ENCODE data around the gene EPHB4.

Gene EPHB4

DNA sequence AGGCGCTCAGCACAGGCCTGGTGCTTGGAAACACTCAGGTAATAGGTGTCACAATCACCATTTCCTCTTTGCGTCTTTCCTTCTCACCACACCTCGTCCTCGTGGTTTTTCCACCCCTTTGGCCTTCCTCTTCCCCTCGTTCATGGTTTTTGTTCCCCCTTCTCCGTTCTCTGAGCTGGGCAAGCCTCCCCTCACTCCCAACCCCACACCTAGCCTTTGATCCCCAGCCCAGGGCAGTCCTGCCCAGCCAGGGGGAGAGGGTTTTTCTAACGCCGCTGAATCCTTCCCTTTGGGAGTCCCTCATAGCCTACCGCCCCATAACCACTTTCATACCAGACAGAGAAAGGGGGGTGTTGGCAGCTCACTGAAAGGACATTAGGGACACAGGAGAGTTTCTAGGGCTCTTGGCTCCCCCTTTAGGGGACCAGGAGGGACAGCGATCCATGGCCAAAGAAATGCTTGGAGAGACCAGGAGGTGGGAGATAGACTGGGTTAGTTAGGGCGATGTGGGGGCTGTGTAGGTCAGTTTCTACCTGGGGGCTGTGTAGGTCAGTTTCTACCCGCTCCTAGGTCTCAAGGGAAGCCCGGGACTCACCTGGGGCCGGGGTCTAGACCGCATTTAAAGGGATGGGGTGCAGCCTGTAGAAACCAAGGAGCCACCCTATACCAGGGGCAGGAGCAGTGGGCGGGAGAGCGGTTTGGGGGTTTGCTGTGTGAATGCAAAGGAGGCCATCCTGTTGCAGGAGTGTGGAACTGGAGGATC, 1.4 kb downstream of the EPHB4 start:
- ChIA-PET POLR2A (interaction anchor here (0.6 to 1.5 kb wide), 2 partner anchors 22 kb away, joined by 3 to 6 read pairs; no protein-coding TSS in a partner anchor), CTCF (interaction anchor here (0.6 to 1.4 kb wide), 5 partner anchors 8 to 119 kb away, joined by 3 to 5 read pairs (median 3); no protein-coding TSS in a partner anchor)
- Histone ChIP-seq H3K27ac (ENCODE audit: extremely low read depth, low read depth, low read length) (no peak overlapping the region), H3K9me3 (ENCODE audit: control insufficient read depth, insufficient read depth, low read depth, low read length) (no peaks in the 10 kb centered on the region), H3K4me3 (ENCODE audit: low read depth, low read length) (peak overlapping the region; percentile 82), H3K36me3 (ENCODE audit: control insufficient read depth in 2 of 2, insufficient read depth in 1 of 2, low read length in 2 of 2) (peaks cover 13 to 33% of the 10 kb centered on the region in 2 experiments; a peak in 2 of 3 replicates), H3K4me1 (ENCODE audit: control insufficient read depth, insufficient read depth, low read length) (no peaks in the 10 kb centered on the region)
- TF ChIP-seq ZNF48 (tag by site-specific recombination; IDR thresholded peaks at IDR 0.05) (no peak), EGR2 (tag by site-specific recombination; IDR thresholded peaks at IDR 0.05; ENCODE audit: low read depth) (peak; percentile 26; the same call in 1 of the 2 replicates), ZBTB17 (tag by site-specific recombination; IDR thresholded peaks at IDR 0.05) (0 out of 2 replicates have a peak, but pooled peaks have one; percentile 9), ZNF623 (tag by site-specific recombination; IDR thresholded peaks at IDR 0.05) (no peak; the same call in 1 of the 2 replicates), KLF9 (tag by site-specific recombination; IDR thresholded peaks at IDR 0.05; ENCODE audit: low read depth) (no peak), FEZF1 (tag by site-specific recombination; IDR thresholded peaks at IDR 0.05) (no peak), ZNF211 (tag by site-specific recombination; IDR thresholded peaks at IDR 0.05; ENCODE audit: low read depth) (no peak), SP3 (tag by site-specific recombination; IDR thresholded peaks at IDR 0.05) (no peak), IKZF3 (tag by site-specific recombination; IDR thresholded peaks at IDR 0.05) (no peak), TRIM28 (IDR thresholded peaks at IDR 0.05; ENCODE audit: borderline replicate concordance, low read length) (no peak), ZNF24 (tag by site-specific recombination; IDR thresholded peaks at IDR 0.05) (no peak), TCF7L2 (IDR thresholded peaks at IDR 0.05; ENCODE audit: borderline replicate concordance, low read depth, low read length) (no peak), ZNF214 (tag by site-specific recombination; IDR thresholded peaks at IDR 0.05; ENCODE audit: borderline replicate concordance) (no peak), ZNF792 (tag by site-specific recombination; IDR thresholded peaks at IDR 0.05) (no peak), KLF8 (tag by site-specific recombination; IDR thresholded peaks at IDR 0.05) (no peak), ZSCAN30 (tag by site-specific recombination; IDR thresholded peaks at IDR 0.05) (no peak), ZFP37 (tag by site-specific recombination; IDR thresholded peaks at IDR 0.05) (no peak), ZBTB20 (tag by site-specific recombination; IDR thresholded peaks at IDR 0.05) (no peak), ZNF19 (tag by site-specific recombination; IDR thresholded peaks at IDR 0.05; ENCODE audit: low read depth) (no peak), ZNF23 (tag by site-specific recombination; IDR thresholded peaks at IDR 0.05; ENCODE audit: borderline replicate concordance) (no peak), PRDM1 (tag by site-specific recombination; IDR thresholded peaks at IDR 0.05) (no peak), ZNF223 (tag by site-specific recombination; IDR thresholded peaks at IDR 0.05) (no peak), ZNF416 (tag by site-specific recombination; IDR thresholded peaks at IDR 0.05) (no peak)
- TF ChIP-seq, protein P1, sequence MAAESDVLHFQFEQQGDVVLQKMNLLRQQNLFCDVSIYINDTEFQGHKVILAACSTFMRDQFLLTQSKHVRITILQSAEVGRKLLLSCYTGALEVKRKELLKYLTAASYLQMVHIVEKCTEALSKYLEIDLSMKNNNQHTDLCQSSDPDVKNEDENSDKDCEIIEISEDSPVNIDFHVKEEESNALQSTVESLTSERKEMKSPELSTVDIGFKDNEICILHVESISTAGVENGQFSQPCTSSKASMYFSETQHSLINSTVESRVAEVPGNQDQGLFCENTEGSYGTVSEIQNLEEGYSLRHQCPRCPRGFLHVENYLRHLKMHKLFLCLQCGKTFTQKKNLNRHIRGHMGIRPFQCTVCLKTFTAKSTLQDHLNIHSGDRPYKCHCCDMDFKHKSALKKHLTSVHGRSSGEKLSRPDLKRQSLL (tag by site-specific recombination; IDR thresholded peaks at IDR 0.05), result no peak
- TF ChIP-seq, protein P2, sequence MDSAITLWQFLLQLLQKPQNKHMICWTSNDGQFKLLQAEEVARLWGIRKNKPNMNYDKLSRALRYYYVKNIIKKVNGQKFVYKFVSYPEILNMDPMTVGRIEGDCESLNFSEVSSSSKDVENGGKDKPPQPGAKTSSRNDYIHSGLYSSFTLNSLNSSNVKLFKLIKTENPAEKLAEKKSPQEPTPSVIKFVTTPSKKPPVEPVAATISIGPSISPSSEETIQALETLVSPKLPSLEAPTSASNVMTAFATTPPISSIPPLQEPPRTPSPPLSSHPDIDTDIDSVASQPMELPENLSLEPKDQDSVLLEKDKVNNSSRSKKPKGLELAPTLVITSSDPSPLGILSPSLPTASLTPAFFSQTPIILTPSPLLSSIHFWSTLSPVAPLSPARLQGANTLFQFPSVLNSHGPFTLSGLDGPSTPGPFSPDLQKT (IDR thresholded peaks at IDR 0.05; ENCODE audit: borderline replicate concordance, low read depth, low read length), result no peak
- TF ChIP-seq, protein P3, sequence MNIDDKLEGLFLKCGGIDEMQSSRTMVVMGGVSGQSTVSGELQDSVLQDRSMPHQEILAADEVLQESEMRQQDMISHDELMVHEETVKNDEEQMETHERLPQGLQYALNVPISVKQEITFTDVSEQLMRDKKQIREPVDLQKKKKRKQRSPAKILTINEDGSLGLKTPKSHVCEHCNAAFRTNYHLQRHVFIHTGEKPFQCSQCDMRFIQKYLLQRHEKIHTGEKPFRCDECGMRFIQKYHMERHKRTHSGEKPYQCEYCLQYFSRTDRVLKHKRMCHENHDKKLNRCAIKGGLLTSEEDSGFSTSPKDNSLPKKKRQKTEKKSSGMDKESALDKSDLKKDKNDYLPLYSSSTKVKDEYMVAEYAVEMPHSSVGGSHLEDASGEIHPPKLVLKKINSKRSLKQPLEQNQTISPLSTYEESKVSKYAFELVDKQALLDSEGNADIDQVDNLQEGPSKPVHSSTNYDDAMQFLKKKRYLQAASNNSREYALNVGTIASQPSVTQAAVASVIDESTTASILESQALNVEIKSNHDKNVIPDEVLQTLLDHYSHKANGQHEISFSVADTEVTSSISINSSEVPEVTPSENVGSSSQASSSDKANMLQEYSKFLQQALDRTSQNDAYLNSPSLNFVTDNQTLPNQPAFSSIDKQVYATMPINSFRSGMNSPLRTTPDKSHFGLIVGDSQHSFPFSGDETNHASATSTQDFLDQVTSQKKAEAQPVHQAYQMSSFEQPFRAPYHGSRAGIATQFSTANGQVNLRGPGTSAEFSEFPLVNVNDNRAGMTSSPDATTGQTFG (tag by site-specific recombination; IDR thresholded peaks at IDR 0.05; ENCODE audit: borderline replicate concordance), result no peak
- TF ChIP-seq, protein P4, sequence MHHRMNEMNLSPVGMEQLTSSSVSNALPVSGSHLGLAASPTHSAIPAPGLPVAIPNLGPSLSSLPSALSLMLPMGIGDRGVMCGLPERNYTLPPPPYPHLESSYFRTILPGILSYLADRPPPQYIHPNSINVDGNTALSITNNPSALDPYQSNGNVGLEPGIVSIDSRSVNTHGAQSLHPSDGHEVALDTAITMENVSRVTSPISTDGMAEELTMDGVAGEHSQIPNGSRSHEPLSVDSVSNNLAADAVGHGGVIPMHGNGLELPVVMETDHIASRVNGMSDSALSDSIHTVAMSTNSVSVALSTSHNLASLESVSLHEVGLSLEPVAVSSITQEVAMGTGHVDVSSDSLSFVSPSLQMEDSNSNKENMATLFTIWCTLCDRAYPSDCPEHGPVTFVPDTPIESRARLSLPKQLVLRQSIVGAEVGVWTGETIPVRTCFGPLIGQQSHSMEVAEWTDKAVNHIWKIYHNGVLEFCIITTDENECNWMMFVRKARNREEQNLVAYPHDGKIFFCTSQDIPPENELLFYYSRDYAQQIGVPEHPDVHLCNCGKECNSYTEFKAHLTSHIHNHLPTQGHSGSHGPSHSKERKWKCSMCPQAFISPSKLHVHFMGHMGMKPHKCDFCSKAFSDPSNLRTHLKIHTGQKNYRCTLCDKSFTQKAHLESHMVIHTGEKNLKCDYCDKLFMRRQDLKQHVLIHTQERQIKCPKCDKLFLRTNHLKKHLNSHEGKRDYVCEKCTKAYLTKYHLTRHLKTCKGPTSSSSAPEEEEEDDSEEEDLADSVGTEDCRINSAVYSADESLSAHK (tag by site-specific recombination; IDR thresholded peaks at IDR 0.05), result peak; percentile 75
- TF ChIP-seq, protein P5, sequence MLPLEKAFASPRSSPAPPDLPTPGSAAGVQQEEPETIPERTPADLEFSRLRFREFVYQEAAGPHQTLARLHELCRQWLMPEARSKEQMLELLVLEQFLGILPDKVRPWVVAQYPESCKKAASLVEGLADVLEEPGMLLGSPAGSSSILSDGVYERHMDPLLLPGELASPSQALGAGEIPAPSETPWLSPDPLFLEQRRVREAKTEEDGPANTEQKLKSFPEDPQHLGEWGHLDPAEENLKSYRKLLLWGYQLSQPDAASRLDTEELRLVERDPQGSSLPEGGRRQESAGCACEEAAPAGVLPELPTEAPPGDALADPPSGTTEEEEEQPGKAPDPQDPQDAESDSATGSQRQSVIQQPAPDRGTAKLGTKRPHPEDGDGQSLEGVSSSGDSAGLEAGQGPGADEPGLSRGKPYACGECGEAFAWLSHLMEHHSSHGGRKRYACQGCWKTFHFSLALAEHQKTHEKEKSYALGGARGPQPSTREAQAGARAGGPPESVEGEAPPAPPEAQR (tag by site-specific recombination; IDR thresholded peaks at IDR 0.05), result no peak
- TF ChIP-seq, protein P6, sequence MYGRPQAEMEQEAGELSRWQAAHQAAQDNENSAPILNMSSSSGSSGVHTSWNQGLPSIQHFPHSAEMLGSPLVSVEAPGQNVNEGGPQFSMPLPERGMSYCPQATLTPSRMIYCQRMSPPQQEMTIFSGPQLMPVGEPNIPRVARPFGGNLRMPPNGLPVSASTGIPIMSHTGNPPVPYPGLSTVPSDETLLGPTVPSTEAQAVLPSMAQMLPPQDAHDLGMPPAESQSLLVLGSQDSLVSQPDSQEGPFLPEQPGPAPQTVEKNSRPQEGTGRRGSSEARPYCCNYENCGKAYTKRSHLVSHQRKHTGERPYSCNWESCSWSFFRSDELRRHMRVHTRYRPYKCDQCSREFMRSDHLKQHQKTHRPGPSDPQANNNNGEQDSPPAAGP (tag by site-specific recombination; IDR thresholded peaks at IDR 0.05), result no peak
